Ascending aorta (tissue), 2 donors: ENCODE measurements around the gene TTYH3. TPM values are rescaled to one million over a fixed set of nuclear protein-coding genes. Genes with fewer than 3 reads are reported as not detected.
"Not testable (repeated sequence)": the region's sequence is repeated elsewhere in the genome, so short reads cannot be mapped to it uniquely, and the experiment has no call there.

ENCODE experiments used
- DNase-seq, 2 donors: peaks; one replicate each; pipeline ENCODE4 v3.0.0-alpha.2; 2019; ENCODE audit warnings: low spot score in 2 of 2
- H3K27ac ChIP-seq, 2 donors: fragments of 200-600 bp; sonication (generic); one replicate each; pipeline ENCODE4 v1.5.1; 2016 to 2017; ENCODE audit warnings: mild to moderate bottlenecking in 1 of 2
- H3K27me3 ChIP-seq: fragments of 200-600 bp; sonication (generic); one replicate; pipeline ENCODE4 v1.5.1; 2017
- H3K36me3 ChIP-seq, 2 donors: fragments of 200-600 bp; sonication (generic); one replicate each; pipeline ENCODE4 v1.5.1; 2016
- H3K4me1 ChIP-seq, 2 donors: fragments of 200-600 bp; sonication (generic); one replicate each; pipeline ENCODE4 v1.5.1; 2016 to 2017; ENCODE audit warnings: mild to moderate bottlenecking in 1 of 2
- H3K4me3 ChIP-seq, 2 donors: fragments of 200-600 bp; sonication (generic); one replicate each; pipeline ENCODE4 v1.5.1; 2016 to 2017; ENCODE audit warnings: mild to moderate bottlenecking in 1 of 2
- H3K9me3 ChIP-seq, 2 donors: fragments of 200-600 bp; sonication (generic); one replicate each; pipeline ENCODE4 v1.5.1; 2016
- CTCF ChIP-seq, 3 experiments: fragments of 200-600 bp in 2 of 3; fragments of 450-650 bp in 1 of 3; sonication (generic) in 2 of 3; IDR thresholded peaks; one replicate each; pipeline ENCODE4 v1.5.1; 2016 to 2019; ENCODE audit warnings: antibody characterized with exemption in 3 of 3, mild to moderate bottlenecking in 1 of 3, moderate library complexity in 1 of 3
- intact Hi-C: fragments of 100-400 bp; cut with DNase I; formaldehyde crosslinking; loops from one replicate; pipeline ENCODE4 v1.15.1; 2023
- total RNA-seq: library from RNA; depleted of rRNA; stranded (reverse); fragments of >200 nt; gene quantifications from one replicate; pipeline ENCODE4 v1.1.0, GENCODE V29; 2016

Gene TTYH3
- total RNA-seq, 1 donor from 2014 or later = 70.5 TPM

GRCh38 chr7:2688409-2689342, 56.9 kb downstream of the TTYH3 start:
- TF ChIP-seq CTCF (IDR thresholded peaks at IDR 0.05) = no peak
- intact Hi-C loops = no loop called here
- Histone ChIP-seq H3K9me3 (no peaks in the 10 kb centered on the region), H3K27me3 (no peaks in the 10 kb centered on the region), H3K27ac (no peak overlapping the region), H3K4me1 (peaks cover 4 to 27% of the 10 kb centered on the region in 2 donors), H3K4me3 (peak overlapping the region; percentile 41 to 62), H3K36me3 (no peaks in the 10 kb centered on the region)
- no peak for DNase-seq

DNA sequence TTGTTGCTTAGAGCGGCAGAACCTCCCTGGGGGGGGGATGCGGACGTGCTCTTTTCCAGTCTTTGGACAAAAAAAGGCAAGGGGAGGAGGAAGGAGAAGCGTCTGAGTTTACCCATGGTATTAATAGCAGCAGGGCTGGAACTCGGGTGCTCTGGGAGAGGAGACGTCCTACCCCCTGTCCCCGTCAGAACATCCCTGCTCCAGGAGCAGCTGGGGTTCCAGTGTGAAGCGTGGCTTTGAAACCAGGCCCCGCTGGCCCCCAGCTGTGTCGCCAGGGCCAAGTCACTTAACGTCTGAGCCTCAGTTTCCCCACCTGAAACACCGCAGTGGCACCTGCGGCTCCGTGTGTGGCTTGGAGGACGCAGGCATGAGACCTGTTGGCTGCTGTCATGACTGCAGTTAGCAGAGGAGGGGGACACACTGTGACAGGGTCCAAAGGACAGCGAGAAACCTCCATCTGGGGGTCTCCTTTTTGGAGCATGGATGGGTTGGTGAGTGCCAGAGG, 57.6 kb downstream of the TTYH3 start:
- Histone ChIP-seq H3K36me3 (no peaks in the 10 kb centered on the region), H3K4me3 (peak overlapping the region in 1 of 2 donors; percentile 62), H3K27ac (no peak overlapping the region), H3K9me3 (no peaks in the 10 kb centered on the region), H3K4me1 (peaks cover 4 to 27% of the 10 kb centered on the region in 2 donors), H3K27me3 (no peaks in the 10 kb centered on the region)
- no peak for TF ChIP-seq CTCF (IDR thresholded peaks at IDR 0.05)
- DNase-seq = no peak
- intact Hi-C loops = no loop called here

GRCh38 chr7:2689951-2690705, 58.3 kb downstream of the TTYH3 start:
- Histone ChIP-seq H3K4me3 (no peak overlapping the region), H3K36me3 (no peaks in the 10 kb centered on the region), H3K4me1 (peaks cover 4 to 27% of the 10 kb centered on the region in 2 donors), H3K9me3 (no peaks in the 10 kb centered on the region), H3K27me3 (no peaks in the 10 kb centered on the region), H3K27ac (no peak overlapping the region)
- intact Hi-C loops = no loop called here
- TF ChIP-seq CTCF (IDR thresholded peaks at IDR 0.05) = no peak
- DNase-seq = no peak

DNA sequence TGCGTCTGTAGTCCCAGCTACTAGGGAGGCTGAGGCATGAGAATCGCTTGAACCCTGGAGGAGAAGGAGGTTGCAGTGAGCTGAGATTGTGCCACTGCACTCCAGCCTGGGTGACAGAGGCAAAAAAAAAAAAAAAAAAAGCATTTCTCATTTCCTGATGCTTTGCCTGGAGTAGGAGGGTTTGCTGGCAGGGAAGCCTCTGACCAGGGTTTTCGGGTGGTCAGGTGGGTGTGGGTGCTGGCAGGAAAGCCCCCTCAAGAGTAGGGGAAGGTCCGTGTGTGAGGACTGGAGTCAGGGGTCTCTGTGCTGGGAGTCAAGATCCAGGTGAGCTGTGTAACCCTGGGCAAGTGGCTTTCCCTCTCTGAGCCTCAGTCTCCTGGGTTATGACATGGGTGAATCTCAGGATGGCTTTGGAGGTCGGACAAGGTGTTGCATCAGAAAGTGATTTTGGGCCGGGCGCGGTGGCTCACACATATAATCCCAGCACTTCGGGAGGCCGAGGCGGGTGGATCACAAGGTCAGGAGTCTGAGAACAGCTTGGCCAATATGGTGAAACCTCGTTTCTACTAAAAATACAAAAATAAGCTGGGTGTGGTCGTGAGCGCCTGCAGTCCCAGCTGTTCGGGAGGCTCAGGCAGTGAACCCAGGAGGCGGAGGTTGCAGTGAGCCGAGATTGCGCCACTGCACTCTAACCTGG, 59.4 kb downstream of the TTYH3 start:
- TF ChIP-seq CTCF (IDR thresholded peaks at IDR 0.05) = no peak
- Histone ChIP-seq H3K36me3 (no peaks in the 10 kb centered on the region), H3K27ac (no peak overlapping the region), H3K9me3 (no peaks in the 10 kb centered on the region), H3K4me1 (peaks cover 4 to 27% of the 10 kb centered on the region in 2 donors), H3K27me3 (no peaks in the 10 kb centered on the region), H3K4me3 (no peak overlapping the region)
- intact Hi-C loops = no loop called here
- DNase-seq = no peak

- H3K36me3 ChIP-seq, H3K4me3 ChIP-seq, intact Hi-C loops, DNase-seq, H3K9me3 ChIP-seq, H3K27ac ChIP-seq, H3K27me3 ChIP-seq: not testable (repeated sequence)
- H3K4me1 ChIP-seq = peaks cover 4 to 27% of the 10 kb centered on the region in 2 donors
Measured at GRCh38 chr7:2691932-2692439, 60.2 kb downstream of the TTYH3 start.
